CD4-positive, alpha-beta T cell treated with Interleukin-10 for 1 hour (primary cell): ENCODE results near the gene DUSP22.
"Not testable (repeated sequence)": the region's sequence is repeated elsewhere in the genome, so short reads cannot be mapped to it uniquely, and the experiment has no call there.

ENCODE experiments used
- DNase-seq: peaks from one replicate; pipeline ENCODE4 v3.0.0-alpha.2; 2020

The DUSP22 gene

GRCh38 chr6:325161-325860 is 33.0 kb downstream of the DUSP22 start:
- DNase-seq, result not testable (repeated sequence)

- not testable (repeated sequence) for DNase-seq
Measured at GRCh38 chr6:326066-326465, 33.8 kb downstream of the DUSP22 start.

- DNase-seq, result no peak
Measured at GRCh38 chr6:326896-327537, 34.7 kb downstream of the DUSP22 start.

- DNase-seq, result no peak
Measured at GRCh38 chr6:327538-328116, 35.3 kb downstream of the DUSP22 start.

- DNase-seq, result no peak
Measured at GRCh38 chr6:328136-328670, 35.9 kb downstream of the DUSP22 start.

- DNase-seq, result no peak
Measured at GRCh38 chr6:328924-329323, 36.6 kb downstream of the DUSP22 start.

- DNase-seq, result no peak
Measured at GRCh38 chr6:329888-330691, 37.8 kb downstream of the DUSP22 start.

- no peak for DNase-seq
Measured at GRCh38 chr6:330948-331347, 38.7 kb downstream of the DUSP22 start.

- no peak for DNase-seq
Measured at GRCh38 chr6:331622-332521, 39.6 kb downstream of the DUSP22 start.

GRCh38 chr6:332671-333070 is 40.4 kb downstream of the DUSP22 start:
- DNase-seq, result no peak

GRCh38 chr6:333379-334002 is 41.2 kb downstream of the DUSP22 start:
- DNase-seq, result no peak

GRCh38 chr6:334536-335510 is 42.5 kb downstream of the DUSP22 start:
- no peak for DNase-seq

GRCh38 chr6:335572-335971 is 43.3 kb downstream of the DUSP22 start:
- DNase-seq, result no peak

- peak; percentile 20 for DNase-seq
Measured at GRCh38 chr6:336159-337114, 44.1 kb downstream of the DUSP22 start.

GRCh38 chr6:337805-338368 is 45.6 kb downstream of the DUSP22 start:
- DNase-seq, result no peak

GRCh38 chr6:338815-339262 is 46.6 kb downstream of the DUSP22 start:
- no peak for DNase-seq

GRCh38 chr6:339480-339879 is 47.2 kb downstream of the DUSP22 start:
- DNase-seq, result peak; percentile 28

GRCh38 chr6:340186-340955 is 48.1 kb downstream of the DUSP22 start:
- DNase-seq, result no peak
